ENCODE results near the gene NOC4L. TPM values are rescaled to one million over a fixed set of nuclear protein-coding genes. Genes with fewer than 3 reads are reported as not detected.

The NOC4L gene
- total RNA-seq, 1 donor from 2014 or later: 14.5 TPM

DNA sequence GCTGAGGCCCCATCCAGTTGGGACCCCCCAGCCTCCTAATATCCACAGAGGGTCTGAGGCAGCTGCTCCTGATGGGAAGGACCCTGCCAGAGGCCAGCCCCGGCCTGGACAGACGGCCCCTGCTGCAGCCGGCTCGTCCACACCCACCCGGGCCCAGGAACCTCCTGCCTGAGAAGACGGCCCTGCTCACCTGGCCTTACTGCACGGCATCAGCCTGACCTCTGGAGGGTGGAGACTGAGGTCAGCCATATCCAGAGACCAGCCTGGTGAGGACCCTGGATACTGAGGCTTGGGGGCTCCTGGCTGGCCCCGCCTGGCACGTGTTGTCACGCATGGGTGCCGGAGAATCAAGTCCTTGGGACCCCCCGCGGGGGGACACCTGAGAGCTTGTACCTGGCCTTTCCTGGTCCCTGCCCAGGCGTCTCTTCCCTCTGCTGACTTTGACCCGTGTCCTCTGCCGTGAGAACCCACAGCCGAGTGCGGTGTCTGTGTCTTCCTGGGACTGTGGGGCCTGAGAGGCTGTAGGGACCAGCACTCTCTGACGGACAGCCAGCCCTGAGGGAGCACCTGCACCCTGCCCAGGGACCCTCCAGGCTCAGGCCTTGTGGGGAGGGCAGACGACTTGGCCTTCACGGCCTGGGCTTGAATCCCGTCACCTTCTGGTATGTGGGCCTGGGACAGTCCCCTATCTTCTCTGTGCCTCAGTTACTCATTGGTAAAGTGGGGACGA is 57.3 kb downstream of the NOC4L start:
- DNase-seq (ENCODE audit: low spot score): no peak
- intact Hi-C loops (cut with DNase I): no loop called here
- no peak for ATAC-seq

Other genes starting within 250 kb of the NOC4L start
- gene ULK1, start 249.8 kb upstream of the NOC4L start, total RNA-seq: 40.6 TPM
- gene PUS1, start 215.2 kb upstream of the NOC4L start, total RNA-seq: 16.3 TPM
- gene EP400, start 194.5 kb upstream of the NOC4L start, total RNA-seq: 56.9 TPM
- gene DDX51, start 138 bp upstream of the NOC4L start, total RNA-seq: 17.7 TPM
- not detected for gene GALNT9, start 185.1 kb downstream of the NOC4L start, total RNA-seq